GM19455 (cell line): ENCODE results near the gene USP4.

Experiments
- ATAC-seq: cut with Tn5 transposase; IDR thresholded peaks from one replicate; pipeline ENCODE4 v1.9.1; 2021; ENCODE audit not compliant: unreplicated experiment

The USP4 gene

GRCh38 chr3:49298511-49298910 is 41.3 kb downstream of the USP4 start:
- ATAC-seq, result no peak

GRCh38 chr3:49296781-49297411 is 43.0 kb downstream of the USP4 start:
- no peak for ATAC-seq

- ATAC-seq, result no peak
Observed at GRCh38 chr3:49295489-49296058, 44.3 kb downstream of the USP4 start.

- ATAC-seq, result no peak
Observed at GRCh38 chr3:49294343-49294742, 45.5 kb downstream of the USP4 start.

- ATAC-seq, result no peak
Observed at GRCh38 chr3:49283997-49284396, 55.9 kb downstream of the USP4 start.

- ATAC-seq, result no peak
Observed at GRCh38 chr3:49279376-49279775, 60.5 kb downstream of the USP4 start.

- ATAC-seq, result no peak
Observed at GRCh38 chr3:49278548-49278947, 61.3 kb downstream of the USP4 start.

GRCh38 chr3:49277383-49277775 is 62.5 kb downstream of the USP4 start:
- peak; percentile 11 for ATAC-seq

- ATAC-seq, result peak; percentile 64
Observed at GRCh38 chr3:49276475-49277382, 63.1 kb downstream of the USP4 start, which contains the start of gene C3orf62. Gene C3orf62 (minus strand): TSS chr3:49277232. CDS start chr3:49276872, 360 bp downstream.

GRCh38 chr3:49273825-49274532 is 65.9 kb downstream of the USP4 start:
- ATAC-seq, result no peak

- no peak for ATAC-seq
Observed at GRCh38 chr3:49271047-49271446, 68.8 kb downstream of the USP4 start.

- no peak for ATAC-seq
Observed at GRCh38 chr3:49270156-49270500, 69.7 kb downstream of the USP4 start.

- no peak for ATAC-seq
Observed at GRCh38 chr3:49269443-49270155, 70.3 kb downstream of the USP4 start.

GRCh38 chr3:49266410-49267095 is 73.3 kb downstream of the USP4 start:
- no peak for ATAC-seq

- ATAC-seq, result no peak
Observed at GRCh38 chr3:49265661-49266386, 74.0 kb downstream of the USP4 start.

- ATAC-seq, result no peak
Observed at GRCh38 chr3:49263159-49263889, 76.5 kb downstream of the USP4 start.

- no peak for ATAC-seq
Observed at GRCh38 chr3:49260806-49261324, 79.0 kb downstream of the USP4 start.

- ATAC-seq, result no peak
Observed at GRCh38 chr3:49257187-49257586, 82.7 kb downstream of the USP4 start.
